Esophagus squamous epithelium (tissue), 5 donors: ENCODE measurements around the gene NHS. TPM values are rescaled to one million over a fixed set of nuclear protein-coding genes. Genes with fewer than 3 reads are reported as not detected.

Experiments
- DNase-seq: peaks from one replicate; lab custom pipeline; 2025; lab: John Stamatoyannopoulos, UW
- H3K27ac ChIP-seq, 4 donors: fragments of 200-600 bp; sonication (generic); one replicate each; pipeline ENCODE4 v1.5.1; 2016 to 2019; ENCODE audit warnings: mild to moderate bottlenecking in 1 of 4
- H3K27me3 ChIP-seq, 4 donors: fragments of 200-600 bp; sonication (generic); 1 replicate in 3 of 4; 2 replicates in 1 of 4; pipeline versions ENCODE4 v1.5.1 to v1.6.0; 2017 to 2021; ENCODE audit warnings: antibody characterized with exemption in 1 of 4
- H3K36me3 ChIP-seq, 3 donors: fragments of 200-600 bp; sonication (generic); one replicate each; pipeline ENCODE4 v1.5.1; 2016 to 2019
- H3K4me1 ChIP-seq, 3 donors: fragments of 200-600 bp; sonication (generic); one replicate each; pipeline ENCODE4 v1.5.1; 2017 to 2019
- H3K4me3 ChIP-seq, 4 donors: fragments of 200-600 bp; sonication (generic); 1 replicate in 3 of 4; 2 replicates in 1 of 4; pipeline ENCODE4 v1.5.1; 2016 to 2019; ENCODE audit warnings: mild to moderate bottlenecking in 2 of 4, moderate library complexity in 1 of 4
- H3K9me3 ChIP-seq, 3 donors: fragments of 200-600 bp; sonication (generic); one replicate each; pipeline ENCODE4 v1.5.1; 2016 to 2019
- POLR2A ChIP-seq, 4 donors: fragments of 450-650 bp; IDR thresholded peaks; one replicate each; pipeline ENCODE4 v1.6.1; 2017; ENCODE audit warnings: antibody characterized with exemption in 4 of 4, mild to moderate bottlenecking in 4 of 4, moderate library complexity in 3 of 4
- WGBS, 2 donors: methylation state at CpG; one replicate each; pipeline ENCODE4 v1.1.5; 2018; 5-methylcytosine and 5-hydroxymethylcytosine counted together
- intact Hi-C: fragments of 100-400 bp; cut with DNase I; formaldehyde crosslinking; loops from one replicate; pipeline ENCODE4 v1.15.0; 2022
- total RNA-seq, 4 donors: library from RNA; depleted of rRNA; stranded (reverse); fragments of >200 nt; gene quantifications; one replicate each; pipeline ENCODE4 v1.1.0, GENCODE V29; 2016
- TF ChIP-seq, protein P1 (sequence below), 6 experiments: fragments of 450-650 bp in 4 of 6; fragments of 200-600 bp in 2 of 6; sonication (generic) in 2 of 6; IDR thresholded peaks; one replicate each; pipeline ENCODE4 v1.5.1; 2016 to 2019; ENCODE audit warnings: antibody characterized with exemption in 6 of 6, mild to moderate bottlenecking in 4 of 6, moderate library complexity in 4 of 6
- donor health status: DM: yes; HTN: yes; CAD: no.

NHS gene
- total RNA-seq, 4 donors from 2014 or later: 1.2 to 3.4 (median 2.6) TPM

DNA sequence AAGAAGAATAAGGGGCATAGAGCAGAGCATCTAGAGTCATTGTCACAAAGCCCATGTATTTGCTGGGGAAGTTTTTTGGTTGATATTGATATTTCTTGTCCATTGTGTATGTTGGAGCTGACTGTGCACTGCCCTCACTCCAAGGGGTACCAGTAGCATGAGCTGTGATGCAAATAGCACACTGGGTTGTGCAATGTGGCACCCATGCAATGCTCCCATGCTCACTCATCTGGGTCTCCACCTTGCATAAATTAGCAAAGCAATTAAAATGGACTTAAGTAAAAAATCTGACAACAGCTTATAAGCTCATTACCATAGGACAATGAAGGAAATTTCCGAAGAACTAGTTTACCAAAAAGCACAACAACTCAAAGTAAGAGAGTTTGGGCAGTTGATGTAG, 87.9 kb downstream of the NHS start:
- Histone ChIP-seq H3K36me3 (no peaks in the 10 kb centered on the region), H3K4me3 (no peak overlapping the region), H3K9me3 (no peaks in the 10 kb centered on the region), H3K27me3 (no peaks in the 10 kb centered on the region), H3K27ac (no peak overlapping the region), H3K4me1 (peaks cover 0 to 9% (median 0%) of the 10 kb centered on the region in 3 donors)
- 100% methylated on average over 1 of the region's 1 CpG for WGBS, 2 donors
- intact Hi-C loops: no loop called here
- no peak for TF ChIP-seq POLR2A (IDR thresholded peaks at IDR 0.05)
- TF ChIP-seq, protein P1, sequence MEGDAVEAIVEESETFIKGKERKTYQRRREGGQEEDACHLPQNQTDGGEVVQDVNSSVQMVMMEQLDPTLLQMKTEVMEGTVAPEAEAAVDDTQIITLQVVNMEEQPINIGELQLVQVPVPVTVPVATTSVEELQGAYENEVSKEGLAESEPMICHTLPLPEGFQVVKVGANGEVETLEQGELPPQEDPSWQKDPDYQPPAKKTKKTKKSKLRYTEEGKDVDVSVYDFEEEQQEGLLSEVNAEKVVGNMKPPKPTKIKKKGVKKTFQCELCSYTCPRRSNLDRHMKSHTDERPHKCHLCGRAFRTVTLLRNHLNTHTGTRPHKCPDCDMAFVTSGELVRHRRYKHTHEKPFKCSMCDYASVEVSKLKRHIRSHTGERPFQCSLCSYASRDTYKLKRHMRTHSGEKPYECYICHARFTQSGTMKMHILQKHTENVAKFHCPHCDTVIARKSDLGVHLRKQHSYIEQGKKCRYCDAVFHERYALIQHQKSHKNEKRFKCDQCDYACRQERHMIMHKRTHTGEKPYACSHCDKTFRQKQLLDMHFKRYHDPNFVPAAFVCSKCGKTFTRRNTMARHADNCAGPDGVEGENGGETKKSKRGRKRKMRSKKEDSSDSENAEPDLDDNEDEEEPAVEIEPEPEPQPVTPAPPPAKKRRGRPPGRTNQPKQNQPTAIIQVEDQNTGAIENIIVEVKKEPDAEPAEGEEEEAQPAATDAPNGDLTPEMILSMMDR (IDR thresholded peaks at IDR 0.05): no peak
- no peak for DNase-seq

DNA sequence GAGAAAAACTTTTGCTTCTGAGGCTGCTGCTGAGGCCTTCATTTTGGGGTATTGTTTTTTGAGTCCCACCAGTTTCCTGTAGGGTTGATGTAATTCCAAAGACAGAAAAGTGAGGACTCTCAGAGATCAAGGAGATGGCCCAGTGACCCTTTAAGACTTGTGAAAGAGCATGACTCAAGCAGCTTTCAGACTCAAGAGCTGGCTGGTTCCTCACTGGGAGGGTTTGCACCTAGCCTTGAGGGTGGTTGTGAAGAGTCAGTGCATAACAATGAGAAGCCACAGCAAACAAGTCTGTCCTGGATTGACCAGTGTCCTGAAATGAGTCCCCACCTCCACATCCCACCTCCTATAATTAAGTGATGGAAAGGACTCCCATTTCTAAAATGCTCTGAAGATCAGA, 89.2 kb downstream of the NHS start:
- Histone ChIP-seq H3K27ac (no peak overlapping the region), H3K36me3 (no peaks in the 10 kb centered on the region), H3K4me3 (no peak overlapping the region), H3K4me1 (peaks cover 0 to 1% (median 0%) of the 10 kb centered on the region in 3 donors), H3K27me3 (no peaks in the 10 kb centered on the region), H3K9me3 (no peaks in the 10 kb centered on the region)
- no peak for TF ChIP-seq POLR2A (IDR thresholded peaks at IDR 0.05)
- TF ChIP-seq, protein P1 (IDR thresholded peaks at IDR 0.05): no peak
- intact Hi-C loops: no loop called here
- no peak for DNase-seq

DNA sequence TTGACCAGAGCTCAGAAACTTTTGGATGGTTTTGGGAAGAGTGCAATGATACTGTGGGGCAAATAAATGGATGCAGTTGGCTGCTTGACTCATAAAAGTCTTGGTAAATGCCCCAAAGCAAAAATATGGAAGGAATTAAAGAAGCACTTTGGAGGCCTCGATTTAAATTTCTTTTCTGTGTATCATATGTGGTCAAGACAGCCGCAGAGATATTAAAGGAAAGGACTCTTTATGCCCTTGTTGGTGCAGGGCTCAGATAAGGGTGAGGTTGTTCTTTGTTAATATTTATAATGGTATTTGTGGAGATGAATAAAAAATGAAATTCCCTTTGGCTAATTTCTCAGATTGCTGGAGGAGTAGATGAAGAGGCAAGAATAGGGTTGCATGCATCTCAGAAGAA, 90.2 kb downstream of the NHS start:
- H3K4me3 ChIP-seq: no peak overlapping the region
- no peaks in the 10 kb centered on the region for H3K4me1 ChIP-seq
- 76 to 81% methylated on average over 2 of the region's 2 CpGs for WGBS, 2 donors
- no peak for DNase-seq
- intact Hi-C loops: no loop called here
- H3K36me3 ChIP-seq: no peaks in the 10 kb centered on the region
- H3K27ac ChIP-seq: no peak overlapping the region
- no peaks in the 10 kb centered on the region for H3K9me3 ChIP-seq
- no peak for TF ChIP-seq POLR2A (IDR thresholded peaks at IDR 0.05)
- TF ChIP-seq, protein P1 (IDR thresholded peaks at IDR 0.05): no peak
- H3K27me3 ChIP-seq: no peaks in the 10 kb centered on the region

DNA sequence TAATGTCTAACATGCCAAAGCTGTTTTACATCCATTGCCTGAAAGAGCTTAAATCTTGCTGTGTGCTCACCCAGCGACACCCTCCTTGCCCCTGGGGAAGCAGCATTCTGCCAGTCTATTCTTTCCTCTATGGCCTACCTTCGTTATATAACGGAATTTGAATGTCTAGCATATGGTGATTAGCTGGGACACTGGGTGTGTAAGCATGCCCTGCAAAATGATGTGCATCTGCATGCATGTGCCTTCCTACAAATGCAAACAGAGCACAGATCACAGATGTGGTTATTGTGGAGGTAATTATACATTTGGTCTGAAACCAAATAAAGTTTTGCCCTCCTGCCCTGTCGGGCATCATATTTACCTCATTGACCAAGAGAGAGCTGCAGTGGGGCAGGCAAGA, 90.8 kb downstream of the NHS start:
- Histone ChIP-seq H3K27ac (no peak overlapping the region), H3K27me3 (no peaks in the 10 kb centered on the region), H3K4me3 (no peak overlapping the region), H3K36me3 (no peaks in the 10 kb centered on the region), H3K4me1 (no peaks in the 10 kb centered on the region), H3K9me3 (no peaks in the 10 kb centered on the region)
- 80 to 81% methylated on average over 2 to 4 of the region's 4 CpGs for WGBS, 2 donors
- intact Hi-C loops: no loop called here
- TF ChIP-seq POLR2A (IDR thresholded peaks at IDR 0.05): no peak
- TF ChIP-seq, protein P1 (IDR thresholded peaks at IDR 0.05): no peak
- DNase-seq: no peak

DNA sequence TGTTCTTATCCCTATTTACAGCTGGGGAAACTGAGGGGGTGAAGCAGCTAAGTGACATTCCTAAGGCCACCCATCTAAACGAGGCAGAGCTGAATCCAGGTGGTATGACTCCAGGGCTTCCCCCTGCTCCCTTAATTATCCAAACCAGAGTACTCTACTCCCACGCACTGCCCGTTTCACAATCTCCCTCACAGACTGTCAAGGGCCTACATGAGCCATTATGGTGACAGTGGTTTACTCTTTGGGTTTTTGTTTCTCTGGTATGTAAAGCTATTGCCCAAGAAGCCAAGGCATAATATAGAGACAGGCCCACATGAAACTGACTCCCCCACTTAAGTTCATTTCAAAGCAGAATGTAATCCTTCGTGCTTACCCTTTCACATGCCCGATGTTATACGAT, 95.1 kb downstream of the NHS start:
- Histone ChIP-seq H3K27ac (no peak overlapping the region), H3K36me3 (no peaks in the 10 kb centered on the region), H3K27me3 (no peaks in the 10 kb centered on the region), H3K4me1 (no peaks in the 10 kb centered on the region), H3K9me3 (no peaks in the 10 kb centered on the region), H3K4me3 (no peak overlapping the region)
- no peak for DNase-seq
- WGBS, 2 donors: 78 to 98% methylated on average over 5 to 6 of the region's 6 CpGs
- intact Hi-C loops: no loop called here
- no peak for TF ChIP-seq POLR2A (IDR thresholded peaks at IDR 0.05)
- TF ChIP-seq, protein P1 (IDR thresholded peaks at IDR 0.05): no peak
